ENCODE results near the gene CENPP.

CENPP gene

DNA sequence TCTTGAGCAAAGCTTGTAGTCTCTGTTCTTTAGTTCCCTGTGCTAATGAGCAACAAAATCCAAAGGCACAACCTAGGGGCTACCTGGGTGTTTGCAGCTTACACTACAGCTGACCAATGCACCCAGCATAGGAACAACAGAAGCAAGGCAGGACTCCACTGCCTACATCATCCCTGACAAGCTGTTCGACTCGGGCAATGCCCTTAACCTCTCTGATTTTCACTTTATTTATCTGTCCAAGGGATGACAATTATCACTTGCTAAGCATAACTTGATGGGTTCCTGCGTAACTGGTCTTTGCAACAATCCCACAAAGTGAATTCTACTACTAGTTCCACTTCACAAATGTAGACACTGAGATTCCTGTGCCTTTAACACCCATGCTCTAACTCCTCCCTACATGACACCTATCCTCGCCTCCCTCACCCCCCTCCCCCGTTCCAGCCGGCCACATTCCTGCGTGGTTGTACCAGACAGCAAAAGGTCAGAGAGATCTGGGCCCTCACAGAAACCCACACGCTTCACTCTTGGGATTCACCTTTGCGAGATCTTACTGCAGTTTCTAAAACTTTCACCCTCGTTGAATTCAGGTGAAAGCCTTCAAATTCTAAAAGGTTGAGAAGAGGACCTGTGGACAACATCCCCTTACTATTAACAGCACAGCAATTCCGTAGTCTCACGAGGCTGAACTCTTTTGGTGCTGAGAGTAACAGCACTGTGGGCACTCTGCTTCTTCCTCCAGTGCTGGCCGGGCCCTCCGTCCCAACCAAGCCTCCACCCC is 343.2 kb downstream of the CENPP start:
- in situ Hi-C loops (cut with MboI; ENCODE audit: low sequenced_read_pairs) = no loop called here

DNA sequence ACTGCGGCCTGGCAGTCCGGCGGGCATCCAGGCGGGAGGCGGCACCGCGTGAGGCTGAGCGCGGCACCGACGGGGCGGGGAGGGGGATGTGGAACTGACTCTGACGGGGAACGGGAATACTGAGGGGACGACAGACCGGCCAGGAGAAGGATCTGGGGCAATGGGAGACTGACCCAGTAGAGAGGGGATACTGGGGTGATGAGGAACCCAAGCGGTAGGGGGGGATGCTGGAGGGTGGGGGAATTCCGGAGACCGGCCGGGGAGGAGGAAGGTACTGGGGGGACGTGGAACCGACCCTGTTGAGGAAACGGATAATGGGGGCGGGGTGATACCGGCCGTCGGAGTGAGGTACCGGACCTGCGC is 343.8 kb downstream of the CENPP start:
- in situ Hi-C loops (cut with MboI; ENCODE audit: low sequenced_read_pairs) = no loop called here
